NCI-H526 treated with DMSO at 0.1 percent for 48 hours (cell line): ENCODE data around the gene PTPRN2.
A peak's percentile ranks its signal among the peaks of the same experiment; 100 is the strongest.

Source experiments
- DNase-seq: peaks from one replicate; lab custom pipeline; 2025; lab: John Stamatoyannopoulos, UW

The PTPRN2 gene

GRCh38 chr7:158028290-158028941 lies 559.2 kb downstream of the PTPRN2 start:
- DNase-seq, result peak; percentile 41

GRCh38 chr7:158027646-158028045 lies 560.0 kb downstream of the PTPRN2 start:
- no peak for DNase-seq

GRCh38 chr7:158026636-158027265 lies 560.9 kb downstream of the PTPRN2 start:
- DNase-seq, result no peak

GRCh38 chr7:158025686-158026600 lies 561.7 kb downstream of the PTPRN2 start:
- no peak for DNase-seq

- no peak for DNase-seq
Observed at GRCh38 chr7:158024881-158025280, 562.7 kb downstream of the PTPRN2 start.

GRCh38 chr7:158024351-158024715 lies 563.3 kb downstream of the PTPRN2 start:
- no peak for DNase-seq

GRCh38 chr7:158023681-158024350 lies 563.8 kb downstream of the PTPRN2 start:
- DNase-seq, result no peak

GRCh38 chr7:158023157-158023556 lies 564.5 kb downstream of the PTPRN2 start:
- no peak for DNase-seq

- DNase-seq, result no peak
Observed at GRCh38 chr7:158022601-158023000, 565.0 kb downstream of the PTPRN2 start.

GRCh38 chr7:158021836-158022235 lies 565.8 kb downstream of the PTPRN2 start:
- DNase-seq, result no peak

- no peak for DNase-seq
Observed at GRCh38 chr7:158020706-158021095, 566.9 kb downstream of the PTPRN2 start.

GRCh38 chr7:158019726-158020705 lies 567.6 kb downstream of the PTPRN2 start:
- DNase-seq, result no peak

- no peak for DNase-seq
Observed at GRCh38 chr7:158018971-158019645, 568.5 kb downstream of the PTPRN2 start.

GRCh38 chr7:158018098-158018762 lies 569.4 kb downstream of the PTPRN2 start:
- no peak for DNase-seq

- DNase-seq, result no peak
Observed at GRCh38 chr7:158017111-158018097, 570.2 kb downstream of the PTPRN2 start.

- DNase-seq, result no peak
Observed at GRCh38 chr7:158016180-158017097, 571.2 kb downstream of the PTPRN2 start.

- DNase-seq, result no peak
Observed at GRCh38 chr7:158015403-158016179, 572.0 kb downstream of the PTPRN2 start.
